Neural cell (in vitro differentiated cells): Measurements from ENCODE around the gene FUT9.

Source experiments
- CTCF ChIP-seq: fragments of 450-650 bp; IDR thresholded peaks from 2 replicates; pipeline ENCODE4 v1.5.1; 2014; ENCODE audit warnings: antibody characterized with exemption, mild to moderate bottlenecking, moderate library complexity; ENCODE audit not compliant: poor library complexity, severe bottlenecking
- EP300 ChIP-seq: fragments of 450-650 bp; conservative IDR thresholded peaks from 2 replicates; pipeline ENCODE4 v1.6.1; 2014; ENCODE audit warnings: antibody characterized with exemption, mild to moderate bottlenecking, moderate library complexity; ENCODE audit not compliant: poor library complexity, severe bottlenecking
- EZH2 ChIP-seq: fragments of 200-600, 300-800 bp; shearing (Covaris generic), sonication (generic); IDR thresholded peaks from 2 replicates; pipeline ENCODE4 v1.6.1; 2014; ENCODE audit warnings: antibody characterized with exemption, low read length, borderline replicate concordance, mild to moderate bottlenecking; ENCODE audit not compliant: insufficient read depth, poor library complexity, severe bottlenecking
- MXI1 ChIP-seq: fragments of 450-650 bp; conservative IDR thresholded peaks from 2 replicates; pipeline ENCODE4 v1.6.1; 2014; ENCODE audit warnings: antibody characterized with exemption, mild to moderate bottlenecking; ENCODE audit not compliant: poor library complexity, severe bottlenecking
- RAD21 ChIP-seq: fragments of 450-650 bp; conservative IDR thresholded peaks from 2 replicates; pipeline ENCODE4 v1.6.1; 2014; ENCODE audit warnings: antibody characterized with exemption, mild to moderate bottlenecking, moderate library complexity
- SMC3 ChIP-seq: fragments of 450-650 bp; conservative IDR thresholded peaks from 2 replicates; pipeline ENCODE4 v1.6.1; 2014; ENCODE audit warnings: antibody characterized with exemption, mild to moderate bottlenecking, moderate library complexity; ENCODE audit not compliant: poor library complexity
- TAF1 ChIP-seq: IDR thresholded peaks from 2 replicates; pipeline ENCODE4 v1.6.1; 2012; ENCODE audit warnings: low read depth

- TF ChIP-seq EP300 (no peak), TAF1 (no peak), CTCF (no peak), RAD21 (no peak), SMC3 (no peak), MXI1 (no peak), EZH2 (no peak)
Observed at GRCh38 chr6:95991906-95992305, 23.9 kb upstream of the FUT9 start.
